ENCODE results near the gene LASP1.

DNA sequence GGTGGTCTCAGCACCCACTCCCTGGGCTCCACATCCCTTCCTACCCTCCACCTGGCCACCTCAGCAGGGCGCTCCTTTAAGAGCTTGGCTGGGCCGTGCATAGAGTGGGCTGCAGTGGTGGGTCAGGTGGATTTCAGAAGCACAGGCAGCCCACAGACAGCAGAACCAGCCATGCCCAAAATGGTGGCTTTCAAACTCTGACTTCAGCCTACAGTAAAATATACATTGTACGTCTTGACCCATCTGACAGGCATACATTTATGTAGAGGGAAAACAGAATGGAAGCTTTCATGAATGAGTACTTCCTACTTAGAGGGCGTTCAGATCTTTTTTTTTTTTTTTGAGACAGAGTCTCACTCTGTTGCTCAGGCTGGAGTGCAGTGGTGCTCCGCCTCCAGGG is 29.6 kb downstream of the LASP1 start:
- TF ChIP-seq POLR2A (IDR thresholded peaks at IDR 0.05): no peak
- no peak for TF ChIP-seq CTCF (IDR thresholded peaks at IDR 0.05)
